LNCaP clone FGC (cell line): ENCODE data around the gene GFRA1.
A peak's percentile ranks its signal among the peaks of the same experiment; 100 is the strongest.

Source experiments
- DNase-seq: peaks from one replicate; pipeline ENCODE4 v3.0.0-alpha.2; 2011; ENCODE audit warnings: low read depth
- H3K4me3 ChIP-seq: 2 replicates; pipeline ENCODE4 v1.5.1; 2011; ENCODE audit warnings: mild to moderate bottlenecking, low read depth, low read length, control low read depth
- TF ChIP-seq, protein P1 (sequence below): IDR thresholded peaks from 2 replicates; pipeline ENCODE4 v1.5.1; 2012; ENCODE audit warnings: mild to moderate bottlenecking; ENCODE audit not compliant: control insufficient read depth, insufficient read depth; ENCODE audit errors: extremely low read depth

GFRA1 gene

DNA sequence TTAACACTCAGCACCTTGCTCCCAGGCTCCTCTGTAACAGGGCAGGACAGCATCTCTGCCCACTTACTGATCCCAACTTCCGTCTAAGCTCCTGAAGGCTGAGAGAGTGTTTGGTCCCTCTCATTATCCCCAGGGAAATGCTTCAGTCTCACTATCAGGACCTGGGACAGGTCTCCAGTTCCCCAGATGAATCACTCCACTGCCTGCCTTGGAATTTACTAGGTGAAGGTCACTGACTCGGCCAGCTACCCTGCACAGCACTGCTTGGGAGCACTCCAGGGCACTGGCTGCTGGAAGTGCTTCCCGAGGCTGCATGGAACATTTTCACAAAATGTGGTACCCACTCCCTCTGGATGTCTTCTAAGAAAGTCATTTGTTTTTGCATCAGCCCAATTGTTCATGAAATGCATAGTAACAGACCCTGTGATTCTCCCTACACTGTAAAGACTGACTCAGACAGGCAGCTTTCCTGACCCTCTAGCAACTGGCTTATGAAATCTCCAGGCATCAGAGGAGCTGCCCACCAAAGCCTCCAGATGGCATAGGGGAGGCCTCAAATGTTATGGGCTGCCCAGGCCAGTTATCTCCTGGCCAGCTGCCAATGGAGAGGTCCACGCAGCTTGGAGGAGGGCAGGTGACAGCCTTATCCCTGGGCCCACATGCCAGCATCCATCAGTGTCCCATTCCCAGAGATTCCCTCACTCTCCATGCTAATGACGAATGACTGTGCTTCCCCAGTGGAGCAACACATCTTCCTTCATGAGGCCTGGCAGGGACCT is 89.1 kb downstream of the GFRA1 start:
- TF ChIP-seq, protein P1, sequence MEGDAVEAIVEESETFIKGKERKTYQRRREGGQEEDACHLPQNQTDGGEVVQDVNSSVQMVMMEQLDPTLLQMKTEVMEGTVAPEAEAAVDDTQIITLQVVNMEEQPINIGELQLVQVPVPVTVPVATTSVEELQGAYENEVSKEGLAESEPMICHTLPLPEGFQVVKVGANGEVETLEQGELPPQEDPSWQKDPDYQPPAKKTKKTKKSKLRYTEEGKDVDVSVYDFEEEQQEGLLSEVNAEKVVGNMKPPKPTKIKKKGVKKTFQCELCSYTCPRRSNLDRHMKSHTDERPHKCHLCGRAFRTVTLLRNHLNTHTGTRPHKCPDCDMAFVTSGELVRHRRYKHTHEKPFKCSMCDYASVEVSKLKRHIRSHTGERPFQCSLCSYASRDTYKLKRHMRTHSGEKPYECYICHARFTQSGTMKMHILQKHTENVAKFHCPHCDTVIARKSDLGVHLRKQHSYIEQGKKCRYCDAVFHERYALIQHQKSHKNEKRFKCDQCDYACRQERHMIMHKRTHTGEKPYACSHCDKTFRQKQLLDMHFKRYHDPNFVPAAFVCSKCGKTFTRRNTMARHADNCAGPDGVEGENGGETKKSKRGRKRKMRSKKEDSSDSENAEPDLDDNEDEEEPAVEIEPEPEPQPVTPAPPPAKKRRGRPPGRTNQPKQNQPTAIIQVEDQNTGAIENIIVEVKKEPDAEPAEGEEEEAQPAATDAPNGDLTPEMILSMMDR: no peak
- no peak for DNase-seq
- H3K4me3 ChIP-seq: no peak overlapping the region

DNA sequence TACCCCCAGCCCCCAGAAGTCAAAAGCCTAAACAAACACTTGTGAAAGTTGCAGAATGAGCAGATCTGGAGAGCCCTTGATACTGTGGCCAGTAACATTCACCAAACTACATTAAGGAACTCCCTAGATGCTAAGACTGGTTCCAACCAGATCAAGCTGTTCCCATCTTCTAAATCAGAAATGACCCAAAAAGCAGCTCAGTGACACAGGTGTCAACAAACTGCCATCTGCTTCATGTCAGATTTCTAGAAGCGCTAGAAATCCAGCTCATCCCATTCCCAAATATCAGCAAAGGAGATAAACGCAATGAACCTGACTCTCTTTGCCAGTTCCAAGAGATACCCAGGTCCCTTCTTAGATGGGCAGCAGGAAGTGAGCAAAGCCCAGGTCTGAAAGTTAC is 90.6 kb downstream of the GFRA1 start:
- TF ChIP-seq, protein P1: no peak
- DNase-seq: no peak
- H3K4me3 ChIP-seq: no peak overlapping the region

DNA sequence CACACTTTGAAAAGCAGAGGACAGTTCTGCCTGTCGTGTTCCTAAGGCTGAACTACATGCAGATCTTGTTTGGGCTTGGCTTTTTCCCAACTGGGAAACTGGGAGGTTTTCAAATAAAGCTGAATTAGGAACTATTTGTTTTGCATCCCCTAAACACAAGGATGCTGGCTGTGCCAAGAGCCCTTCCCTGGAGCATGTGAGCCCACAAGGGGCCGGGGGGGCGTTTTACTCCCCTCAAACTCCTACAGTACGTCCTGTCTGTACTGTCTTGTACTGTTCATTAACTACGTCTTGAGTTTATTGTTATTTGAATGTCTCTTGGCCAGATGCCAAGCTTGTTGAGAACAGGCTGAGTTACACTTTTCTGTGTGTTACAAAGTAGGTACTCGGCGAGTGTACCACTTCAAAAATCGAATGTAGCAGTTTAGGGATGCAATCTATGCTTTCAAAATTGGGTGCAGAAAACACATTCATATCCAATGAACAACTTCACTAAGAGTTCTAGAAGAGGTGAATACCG is 94.9 kb downstream of the GFRA1 start:
- DNase-seq: peak; percentile 13
- TF ChIP-seq, protein P1: no peak
- H3K4me3 ChIP-seq: no peak overlapping the region

DNA sequence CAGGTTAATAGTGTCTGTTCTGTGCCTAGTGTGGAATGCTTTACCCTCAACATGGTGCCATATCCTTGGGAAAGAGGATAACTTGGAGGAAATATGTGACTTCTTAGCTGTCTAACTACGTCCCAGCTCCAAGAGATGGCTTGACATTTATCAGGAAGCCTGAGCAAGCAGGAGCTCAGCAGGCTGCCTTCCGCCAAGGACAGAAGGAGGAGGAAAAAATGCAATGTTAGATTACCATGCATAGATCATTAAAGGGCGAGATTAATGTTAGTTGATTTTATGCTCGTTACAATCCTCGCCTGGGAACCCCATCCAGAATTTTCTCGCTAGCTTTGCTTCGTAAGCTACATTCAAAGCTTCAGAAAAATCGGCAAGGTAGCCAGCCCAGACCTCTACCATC is 97.8 kb downstream of the GFRA1 start:
- TF ChIP-seq, protein P1: no peak
- no peak overlapping the region for H3K4me3 ChIP-seq
- DNase-seq: no peak

DNA sequence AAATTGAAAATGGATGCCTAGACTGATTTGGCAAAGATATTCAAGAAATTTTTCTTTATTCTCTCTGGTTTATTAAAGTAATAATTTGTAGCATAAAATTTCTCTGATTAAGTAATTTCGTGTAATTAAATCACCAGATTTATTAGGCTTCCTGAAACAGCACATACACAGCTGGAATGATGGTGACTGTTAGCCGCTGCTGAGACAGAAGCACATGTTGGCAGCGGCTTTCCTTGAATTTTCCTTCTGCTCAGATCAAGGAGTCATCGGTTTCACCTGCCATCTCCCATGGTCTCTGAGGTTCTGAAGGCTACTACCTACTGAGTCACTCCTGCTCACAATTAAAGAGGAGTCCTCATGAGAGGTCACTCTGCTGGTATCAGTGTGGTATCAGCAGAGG is 101.5 kb downstream of the GFRA1 start:
- TF ChIP-seq, protein P1: no peak
- H3K4me3 ChIP-seq: no peak overlapping the region
- DNase-seq: no peak

DNA sequence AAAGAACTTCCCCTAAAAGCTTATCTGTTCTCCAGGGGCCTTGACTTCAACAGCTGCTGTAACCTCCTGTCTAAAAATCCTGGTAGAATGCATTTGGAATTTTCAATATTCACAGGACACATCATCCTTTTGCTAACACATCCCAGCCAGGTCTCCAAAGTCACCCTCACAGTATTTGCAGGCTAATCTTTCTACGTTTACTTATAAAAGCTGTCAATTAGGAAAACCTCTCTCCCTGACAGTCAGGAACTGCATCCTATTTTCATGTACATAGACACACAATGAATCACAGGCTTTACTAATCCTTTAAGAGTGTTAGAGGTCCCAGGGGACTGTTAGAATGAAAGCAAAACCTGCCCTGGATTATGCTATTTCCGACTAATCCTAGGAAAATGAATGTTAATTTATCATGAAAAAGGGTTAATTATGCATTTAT is 102.2 kb downstream of the GFRA1 start:
- no peak for DNase-seq
- H3K4me3 ChIP-seq: no peak overlapping the region
- TF ChIP-seq, protein P1: no peak
